ENCODE results near the gene KIF26B. TPM values are rescaled to one million over a fixed set of nuclear protein-coding genes. Genes with fewer than 3 reads are reported as not detected.

The KIF26B gene
- total and polyA plus RNA-seq, 10 of the 15 experiments (the other 5 are each of a cell fraction or from before 2014, with no cell fraction given) = 0.35 to 11.6 (median 2.2) TPM

DNA sequence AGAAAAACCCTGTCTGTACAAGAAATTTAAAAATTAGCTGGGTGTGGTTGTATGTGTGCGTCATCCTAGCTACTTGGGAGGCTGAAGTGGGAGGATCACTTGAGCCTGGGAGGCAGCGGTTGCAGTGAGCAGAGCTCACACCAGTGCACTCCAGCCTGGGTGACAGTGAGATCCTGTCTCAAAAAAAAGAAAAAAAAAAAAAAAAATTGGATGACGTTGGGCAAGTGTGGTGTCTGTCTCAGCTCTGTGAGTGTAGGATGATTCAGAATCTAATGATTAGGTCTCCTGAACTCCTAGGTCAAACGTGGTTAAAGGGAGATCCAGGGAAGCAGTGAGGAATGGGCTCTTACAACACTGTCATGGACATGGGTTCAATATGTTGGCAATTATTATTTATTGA is 435.9 kb downstream of the KIF26B start (continued):
- TF ChIP-seq, protein P1, sequence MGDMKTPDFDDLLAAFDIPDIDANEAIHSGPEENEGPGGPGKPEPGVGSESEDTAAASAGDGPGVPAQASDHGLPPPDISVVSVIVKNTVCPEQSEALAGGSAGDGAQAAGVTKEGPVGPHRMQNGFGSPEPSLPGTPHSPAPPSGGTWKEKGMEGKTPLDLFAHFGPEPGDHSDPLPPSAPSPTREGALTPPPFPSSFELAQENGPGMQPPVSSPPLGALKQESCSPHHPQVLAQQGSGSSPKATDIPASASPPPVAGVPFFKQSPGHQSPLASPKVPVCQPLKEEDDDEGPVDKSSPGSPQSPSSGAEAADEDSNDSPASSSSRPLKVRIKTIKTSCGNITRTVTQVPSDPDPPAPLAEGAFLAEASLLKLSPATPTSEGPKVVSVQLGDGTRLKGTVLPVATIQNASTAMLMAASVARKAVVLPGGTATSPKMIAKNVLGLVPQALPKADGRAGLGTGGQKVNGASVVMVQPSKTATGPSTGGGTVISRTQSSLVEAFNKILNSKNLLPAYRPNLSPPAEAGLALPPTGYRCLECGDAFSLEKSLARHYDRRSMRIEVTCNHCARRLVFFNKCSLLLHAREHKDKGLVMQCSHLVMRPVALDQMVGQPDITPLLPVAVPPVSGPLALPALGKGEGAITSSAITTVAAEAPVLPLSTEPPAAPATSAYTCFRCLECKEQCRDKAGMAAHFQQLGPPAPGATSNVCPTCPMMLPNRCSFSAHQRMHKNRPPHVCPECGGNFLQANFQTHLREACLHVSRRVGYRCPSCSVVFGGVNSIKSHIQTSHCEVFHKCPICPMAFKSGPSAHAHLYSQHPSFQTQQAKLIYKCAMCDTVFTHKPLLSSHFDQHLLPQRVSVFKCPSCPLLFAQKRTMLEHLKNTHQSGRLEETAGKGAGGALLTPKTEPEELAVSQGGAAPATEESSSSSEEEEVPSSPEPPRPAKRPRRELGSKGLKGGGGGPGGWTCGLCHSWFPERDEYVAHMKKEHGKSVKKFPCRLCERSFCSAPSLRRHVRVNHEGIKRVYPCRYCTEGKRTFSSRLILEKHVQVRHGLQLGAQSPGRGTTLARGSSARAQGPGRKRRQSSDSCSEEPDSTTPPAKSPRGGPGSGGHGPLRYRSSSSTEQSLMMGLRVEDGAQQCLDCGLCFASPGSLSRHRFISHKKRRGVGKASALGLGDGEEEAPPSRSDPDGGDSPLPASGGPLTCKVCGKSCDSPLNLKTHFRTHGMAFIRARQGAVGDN (IDR thresholded peaks at IDR 0.05) = no peak
- TF ChIP-seq, protein P2, sequence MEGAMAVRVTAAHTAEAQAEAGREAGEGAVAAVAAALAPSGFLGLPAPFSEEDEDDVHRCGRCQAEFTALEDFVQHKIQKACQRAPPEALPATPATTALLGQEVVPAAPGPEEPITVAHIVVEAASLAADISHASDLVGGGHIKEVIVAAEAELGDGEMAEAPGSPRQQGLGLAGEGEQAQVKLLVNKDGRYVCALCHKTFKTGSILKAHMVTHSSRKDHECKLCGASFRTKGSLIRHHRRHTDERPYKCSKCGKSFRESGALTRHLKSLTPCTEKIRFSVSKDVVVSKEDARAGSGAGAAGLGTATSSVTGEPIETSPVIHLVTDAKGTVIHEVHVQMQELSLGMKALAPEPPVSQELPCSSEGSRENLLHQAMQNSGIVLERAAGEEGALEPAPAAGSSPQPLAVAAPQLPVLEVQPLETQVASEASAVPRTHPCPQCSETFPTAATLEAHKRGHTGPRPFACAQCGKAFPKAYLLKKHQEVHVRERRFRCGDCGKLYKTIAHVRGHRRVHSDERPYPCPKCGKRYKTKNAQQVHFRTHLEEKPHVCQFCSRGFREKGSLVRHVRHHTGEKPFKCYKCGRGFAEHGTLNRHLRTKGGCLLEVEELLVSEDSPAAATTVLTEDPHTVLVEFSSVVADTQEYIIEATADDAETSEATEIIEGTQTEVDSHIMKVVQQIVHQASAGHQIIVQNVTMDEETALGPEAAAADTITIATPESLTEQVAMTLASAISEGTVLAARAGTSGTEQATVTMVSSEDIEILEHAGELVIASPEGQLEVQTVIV (IDR thresholded peaks at IDR 0.05; ENCODE audit: borderline replicate concordance, partially characterized antibody) = no peak
- TF ChIP-seq, protein P3, sequence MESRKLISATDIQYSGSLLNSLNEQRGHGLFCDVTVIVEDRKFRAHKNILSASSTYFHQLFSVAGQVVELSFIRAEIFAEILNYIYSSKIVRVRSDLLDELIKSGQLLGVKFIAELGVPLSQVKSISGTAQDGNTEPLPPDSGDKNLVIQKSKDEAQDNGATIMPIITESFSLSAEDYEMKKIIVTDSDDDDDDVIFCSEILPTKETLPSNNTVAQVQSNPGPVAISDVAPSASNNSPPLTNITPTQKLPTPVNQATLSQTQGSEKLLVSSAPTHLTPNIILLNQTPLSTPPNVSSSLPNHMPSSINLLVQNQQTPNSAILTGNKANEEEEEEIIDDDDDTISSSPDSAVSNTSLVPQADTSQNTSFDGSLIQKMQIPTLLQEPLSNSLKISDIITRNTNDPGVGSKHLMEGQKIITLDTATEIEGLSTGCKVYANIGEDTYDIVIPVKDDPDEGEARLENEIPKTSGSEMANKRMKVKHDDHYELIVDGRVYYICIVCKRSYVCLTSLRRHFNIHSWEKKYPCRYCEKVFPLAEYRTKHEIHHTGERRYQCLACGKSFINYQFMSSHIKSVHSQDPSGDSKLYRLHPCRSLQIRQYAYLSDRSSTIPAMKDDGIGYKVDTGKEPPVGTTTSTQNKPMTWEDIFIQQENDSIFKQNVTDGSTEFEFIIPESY (IDR thresholded peaks at IDR 0.05) = no peak
